ENCODE results near the gene CCDC34. TPM values are rescaled to one million over a fixed set of nuclear protein-coding genes. Genes with fewer than 3 reads are reported as not detected.

Gene CCDC34
- total RNA-seq, 2 experiments from 2014 or later = 20.8 to 38.5 TPM

GRCh38 chr11:27290261-27291050 lies 72.6 kb downstream of the CCDC34 start:
- Histone ChIP-seq H4K20me1 (ENCODE audit: insufficient read depth, low read length) (no peaks in the 10 kb centered on the region), H3K9me2 (ENCODE audit: insufficient read depth, low read length) (no peaks in the 10 kb centered on the region), H3K9me3 (ENCODE audit: low read length) (peaks cover 28% of the 10 kb centered on the region), H3K79me2 (ENCODE audit: insufficient read depth, low read depth, low read length) (no peaks in the 10 kb centered on the region), H3K27ac (ENCODE audit: low read depth, low read length, poor library complexity, severe bottlenecking) (no peak overlapping the region), H3K4me2 (ENCODE audit: low read length) (no peak overlapping the region), H2AFZ (ENCODE audit: low read length) (no peak overlapping the region), H3K36me3 (ENCODE audit: insufficient read depth, low read length) (no peaks in the 10 kb centered on the region), H3K4me1 (ENCODE audit: insufficient read depth, low read length, poor library complexity, severe bottlenecking) (no peaks in the 10 kb centered on the region), H3K4me3 (ENCODE audit: low read depth, low read length, poor library complexity, severe bottlenecking) (no peak overlapping the region)
- BruUV-seq (replicated peaks) = no TSS peak
- intact Hi-C loops (cut with micrococcal nuclease; ENCODE audit: unreplicated experiment) = no loop called here
- no peak for TF ChIP-seq EZH2phosphoT487 (IDR thresholded peaks at IDR 0.05; ENCODE audit: borderline replicate concordance, low read depth, low read length)
- TF ChIP-seq CTCF (conservative IDR thresholded peaks at IDR 0.05; ENCODE audit: low read length) = no peak
- POLR2A ChIA-PET = no interaction called here
- CTCF ChIA-PET (ENCODE audit: unreplicated experiment) = no interaction called here
- no peak for DNase-seq (ENCODE audit: low spot score)

Other genes starting within 250 kb of the CCDC34 start
- gene LGR4, start 109.6 kb upstream of the CCDC34 start, total RNA-seq (2014; rRNA removed; shearing (Covaris generic)) = 1.2 TPM in 1 of 2 replicates, not detected in the other
- 0.06 TPM in 1 of 2 replicates, not detected in the other for gene LGR4, start 109.6 kb upstream of the CCDC34 start, total RNA-seq (2022)
- gene LIN7C, start 143.6 kb upstream of the CCDC34 start, total RNA-seq (2014; rRNA removed; shearing (Covaris generic)) = 19.7 and 22.7 TPM in 2 replicates
- 31.6 and 34.6 TPM in 2 replicates for gene LIN7C, start 143.6 kb upstream of the CCDC34 start, total RNA-seq (2022)

Data from OCI-LY7 (cell line).